Activated CD4-positive, CD25-positive, alpha-beta regulatory T cell (primary cell): ENCODE results near the gene ARID2.

Experiments
- DNase-seq, 4 experiments: peaks; one replicate each; lab custom pipeline; 2025; lab: John Stamatoyannopoulos, UW

Gene ARID2

DNA sequence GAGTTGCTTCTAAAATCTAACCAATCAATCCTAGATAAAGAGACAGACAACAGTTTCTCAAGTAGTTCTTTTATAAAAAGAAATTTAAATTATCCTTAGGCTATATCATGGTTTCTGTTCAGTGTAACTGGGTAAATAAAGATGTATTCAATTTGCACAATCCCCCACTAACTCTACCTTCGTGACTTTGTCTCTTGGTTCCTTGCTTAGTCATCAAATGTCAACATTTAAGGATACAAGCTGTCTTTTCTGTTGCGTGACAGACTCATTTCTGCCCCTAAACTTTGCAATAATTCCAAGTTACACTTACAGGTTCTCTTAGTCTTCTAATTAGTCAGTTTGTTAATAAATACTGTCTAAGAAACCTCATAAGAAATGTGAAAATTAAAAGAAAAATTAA is 210.3 kb downstream of the ARID2 start:
- no peak for DNase-seq

DNA sequence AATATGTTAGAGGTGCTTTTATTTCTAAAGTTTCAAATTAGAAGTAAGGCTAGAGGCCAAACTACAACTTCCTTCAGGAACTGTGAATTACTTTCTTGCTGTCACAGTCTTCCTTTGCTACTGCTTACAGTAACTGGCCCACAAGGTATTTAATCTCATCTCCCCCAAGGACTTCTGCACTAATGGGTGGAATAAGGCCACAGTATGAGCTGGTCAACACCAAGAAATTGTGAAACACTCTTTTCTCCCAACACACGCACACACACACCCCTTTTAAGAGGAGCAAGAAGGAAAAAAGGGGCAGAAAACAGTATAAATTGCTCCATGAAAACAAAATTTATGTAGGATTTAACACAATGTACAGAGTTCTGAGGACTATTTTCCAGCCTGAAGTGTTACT is 215.3 kb downstream of the ARID2 start:
- DNase-seq = no peak

DNA sequence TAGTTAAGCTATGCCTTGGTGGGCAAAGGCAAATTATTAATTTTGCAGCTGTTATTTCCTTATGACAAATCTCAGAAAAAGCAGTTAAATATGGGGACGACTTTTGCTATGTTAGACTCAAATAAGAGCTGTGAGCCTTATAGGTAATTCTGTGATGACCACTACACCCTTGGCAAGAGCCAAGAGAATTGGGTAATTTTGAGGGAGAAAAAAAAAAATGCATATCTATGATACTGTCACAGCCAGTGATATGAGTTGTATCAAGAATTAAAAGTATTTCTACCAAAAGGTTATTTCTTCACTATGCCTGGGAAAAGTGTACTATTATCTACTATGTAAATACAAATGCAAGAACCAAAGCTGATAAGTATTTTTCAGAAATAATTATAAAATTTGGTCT is 216.9 kb downstream of the ARID2 start:
- no peak for DNase-seq

DNA sequence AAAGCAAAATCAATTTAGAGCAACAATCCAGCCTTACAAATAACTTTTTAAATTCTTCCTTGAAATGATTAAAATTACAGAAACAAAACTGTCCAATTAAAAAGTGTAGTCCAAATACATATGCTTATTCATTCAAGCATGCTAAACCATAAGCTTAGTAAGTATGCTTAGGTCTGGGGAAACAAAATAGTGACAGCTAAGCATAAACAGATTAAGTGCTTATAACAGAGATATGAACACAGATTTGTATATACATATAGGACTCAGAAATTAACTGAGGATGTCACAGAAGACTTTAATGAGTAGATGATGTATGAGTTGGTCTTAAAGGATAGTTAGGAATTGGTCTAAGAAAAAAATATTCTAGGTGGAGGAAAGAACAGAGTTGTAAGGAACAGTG is 219.0 kb downstream of the ARID2 start:
- no peak for DNase-seq
